AG09319 (cell line): ENCODE results near the gene LINC01488.

ENCODE experiments used
- DNase-seq: peaks from one replicate; pipeline ENCODE4 v3.0.0-alpha.2; 2010; ENCODE audit warnings: low read depth; ENCODE audit errors: extremely low read depth
- CTCF ChIP-seq: IDR thresholded peaks from 2 replicates; pipeline ENCODE4 v1.5.1; 2011; ENCODE audit warnings: low read depth, mild to moderate bottlenecking, inconsistent platforms, low read length, moderate library complexity

The LINC01488 gene

GRCh38 chr11:69531071-69531716 lies 49.7 kb downstream of the LINC01488 start:
- TF ChIP-seq CTCF = no peak
- DNase-seq = no peak

- no peak for DNase-seq
- TF ChIP-seq CTCF = no peak
Measured at GRCh38 chr11:69531717-69532088, 50.2 kb downstream of the LINC01488 start.

- no peak for DNase-seq
- no peak for TF ChIP-seq CTCF
Measured at GRCh38 chr11:69533296-69534165, 52.1 kb downstream of the LINC01488 start.

GRCh38 chr11:69534166-69534530 lies 52.7 kb downstream of the LINC01488 start:
- no peak for TF ChIP-seq CTCF
- no peak for DNase-seq

- TF ChIP-seq CTCF = no peak
- DNase-seq = no peak
Measured at GRCh38 chr11:69535908-69536307, 54.4 kb downstream of the LINC01488 start.

GRCh38 chr11:69536406-69536805 lies 54.9 kb downstream of the LINC01488 start:
- no peak for DNase-seq
- TF ChIP-seq CTCF = no peak

GRCh38 chr11:69537126-69537525 lies 55.7 kb downstream of the LINC01488 start:
- no peak for DNase-seq
- TF ChIP-seq CTCF = no peak
